SK-N-SH treated with all-trans-retinoic acid at 6 μM for 48 hours (cell line): ENCODE results near the gene FCHO1.

Experiments
- ATAC-seq: fragments of 200-7000 bp; cut with Tn5 transposase; 3 replicates; pipeline ENCODE4 v1.9.1; 2020; ENCODE audit warnings: mild to moderate bottlenecking, moderate library complexity
- ARNTL ChIP-seq: fragments of 450-650 bp; formaldehyde crosslinking; IDR thresholded peaks from 2 replicates; pipeline ENCODE4 v1.5.0; 2020; ENCODE audit warnings: low read depth, mild to moderate bottlenecking, moderate library complexity, borderline replicate concordance
- BACH2 ChIP-seq: fragments of 250-450 bp; sonication (Bioruptor Pico); IDR thresholded peaks from 2 replicates; pipeline ENCODE4 v1.9.0; 2021; ENCODE audit warnings: mild to moderate bottlenecking, borderline replicate concordance
- CSDC2 ChIP-seq: fragments of 250-450 bp; sonication (Bioruptor Pico); IDR thresholded peaks from 2 replicates; pipeline ENCODE4 v1.5.0; 2020; ENCODE audit warnings: mild to moderate bottlenecking, moderate library complexity
- ESRRG ChIP-seq: fragments of 250-450 bp; sonication (Bioruptor Pico); IDR thresholded peaks from 2 replicates; pipeline ENCODE4 v1.6.1; 2021; ENCODE audit warnings: mild to moderate bottlenecking
- GLIS3 ChIP-seq: fragments of 250-450 bp; sonication (Bioruptor Pico); IDR thresholded peaks from 2 replicates; pipeline ENCODE4 v1.5.0; 2020; ENCODE audit warnings: mild to moderate bottlenecking, moderate library complexity
- ISL1 ChIP-seq: fragments of 250-450 bp; sonication (Bioruptor Pico); IDR thresholded peaks from 2 replicates; pipeline ENCODE4 v2.1.2; 2022; ENCODE audit warnings: mild to moderate bottlenecking, moderate library complexity
- PPARA ChIP-seq: fragments of 250-450 bp; sonication (Bioruptor Pico); IDR thresholded peaks from 2 replicates; pipeline ENCODE4 v1.5.0; 2020; ENCODE audit warnings: mild to moderate bottlenecking, borderline replicate concordance
- RARB ChIP-seq: fragments of 250-450 bp; sonication (Bioruptor Pico); IDR thresholded peaks from 2 replicates; pipeline ENCODE4 v1.8.0; 2021; ENCODE audit warnings: mild to moderate bottlenecking, moderate library complexity
- TCF4 ChIP-seq: fragments of 250-450 bp; sonication (Bioruptor Pico); IDR thresholded peaks from 2 replicates; pipeline ENCODE4 v1.8.0; 2021; ENCODE audit warnings: mild to moderate bottlenecking, moderate library complexity, borderline replicate concordance
- TOX ChIP-seq: fragments of 250-450 bp; sonication (Bioruptor Pico); IDR thresholded peaks from 2 replicates; pipeline ENCODE4 v1.8.0; 2021; ENCODE audit warnings: mild to moderate bottlenecking, moderate library complexity, borderline replicate concordance
- ZC3H10 ChIP-seq: fragments of 250-450 bp; sonication (Bioruptor Pico); IDR thresholded peaks from 2 replicates; pipeline ENCODE4 v1.5.1; 2021; ENCODE audit warnings: mild to moderate bottlenecking, moderate library complexity
- ZFP3 ChIP-seq: fragments of 250-450 bp; sonication (Bioruptor Pico); IDR thresholded peaks from 2 replicates; pipeline ENCODE4 v1.5.0; 2020; ENCODE audit warnings: mild to moderate bottlenecking, moderate library complexity
- ZNF565 ChIP-seq: fragments of 450-650 bp; formaldehyde crosslinking; conservative IDR thresholded peaks from 2 replicates; pipeline ENCODE4 v1.5.0; 2020; ENCODE audit warnings: low read depth, mild to moderate bottlenecking, moderate library complexity
- ZNF70 ChIP-seq: fragments of 450-650 bp; formaldehyde crosslinking; IDR thresholded peaks from 2 replicates; pipeline ENCODE4 v1.5.0; 2020; ENCODE audit warnings: mild to moderate bottlenecking, moderate library complexity
- TF ChIP-seq, protein P1 (sequence below): fragments of 250-450 bp; sonication (Bioruptor Pico); IDR thresholded peaks from 2 replicates; pipeline ENCODE4 v1.5.0; 2020; ENCODE audit warnings: mild to moderate bottlenecking, moderate library complexity
- TF ChIP-seq, protein P2 (sequence below): fragments of 250-450 bp; sonication (Bioruptor Pico); IDR thresholded peaks from 2 replicates; pipeline ENCODE4 v1.5.1; 2021; ENCODE audit warnings: mild to moderate bottlenecking, moderate library complexity
- TF ChIP-seq, protein P3 (sequence below): fragments of 250-450 bp; sonication (Bioruptor Pico); IDR thresholded peaks from 2 replicates; pipeline ENCODE4 v1.8.0; 2021; ENCODE audit warnings: low read depth, mild to moderate bottlenecking, moderate library complexity, borderline replicate concordance
- TF ChIP-seq, protein P4 (sequence below): fragments of 250-450 bp; sonication (Bioruptor Pico); IDR thresholded peaks from 2 replicates; pipeline ENCODE4 v1.8.0; 2020; ENCODE audit warnings: mild to moderate bottlenecking, moderate library complexity, borderline replicate concordance
- TF ChIP-seq, protein P5 (sequence below): fragments of 250-450 bp; sonication (Bioruptor Pico); IDR thresholded peaks from 2 replicates; pipeline ENCODE4 v1.5.1; 2020; ENCODE audit warnings: low read depth, mild to moderate bottlenecking, moderate library complexity

The FCHO1 gene

DNA sequence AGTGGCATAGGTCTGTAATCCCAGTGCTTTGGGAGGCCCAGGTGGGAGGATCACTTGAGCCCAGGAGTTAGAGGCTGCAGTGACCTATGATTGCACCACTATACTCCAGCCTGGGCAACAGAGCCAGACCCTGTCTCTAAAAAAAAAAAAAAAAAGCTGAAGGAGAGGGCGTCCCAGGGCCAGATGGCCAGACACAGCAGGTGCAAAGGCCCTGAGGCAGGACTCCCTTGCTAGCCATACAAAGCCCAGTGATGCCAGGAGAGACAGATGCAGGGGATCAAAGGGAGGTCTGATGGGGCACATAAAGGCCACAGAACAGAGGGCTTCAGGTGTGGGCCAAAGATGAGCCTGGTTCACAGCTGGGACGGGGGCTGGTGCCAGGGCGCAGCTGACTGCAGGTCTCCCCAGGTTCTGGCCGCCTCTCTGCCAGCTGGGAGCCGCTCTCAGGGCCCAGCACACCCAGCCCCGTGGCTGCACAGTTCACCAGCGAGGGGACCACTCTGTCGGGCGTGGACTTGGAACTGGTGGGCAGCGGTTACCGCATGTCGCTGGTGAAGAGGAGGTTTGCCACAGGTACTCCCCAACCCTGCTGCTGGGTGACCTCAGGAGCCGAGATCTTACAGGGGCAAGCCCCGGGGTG lies 36.1 kb downstream of the FCHO1 start:
- ATAC-seq = no peak
- TF ChIP-seq BACH2 (no peak), TOX (CRISPR knock-in tag) (no peak), ZNF565 (CRISPR knock-in tag) (no peak), RARB (no peak), ARNTL (no peak), ISL1 (CRISPR knock-in tag) (no peak), ZC3H10 (no peak), TCF4 (CRISPR knock-in tag) (no peak), ESRRG (CRISPR knock-in tag) (no peak), CSDC2 (no peak)
- TF ChIP-seq, protein P1, sequence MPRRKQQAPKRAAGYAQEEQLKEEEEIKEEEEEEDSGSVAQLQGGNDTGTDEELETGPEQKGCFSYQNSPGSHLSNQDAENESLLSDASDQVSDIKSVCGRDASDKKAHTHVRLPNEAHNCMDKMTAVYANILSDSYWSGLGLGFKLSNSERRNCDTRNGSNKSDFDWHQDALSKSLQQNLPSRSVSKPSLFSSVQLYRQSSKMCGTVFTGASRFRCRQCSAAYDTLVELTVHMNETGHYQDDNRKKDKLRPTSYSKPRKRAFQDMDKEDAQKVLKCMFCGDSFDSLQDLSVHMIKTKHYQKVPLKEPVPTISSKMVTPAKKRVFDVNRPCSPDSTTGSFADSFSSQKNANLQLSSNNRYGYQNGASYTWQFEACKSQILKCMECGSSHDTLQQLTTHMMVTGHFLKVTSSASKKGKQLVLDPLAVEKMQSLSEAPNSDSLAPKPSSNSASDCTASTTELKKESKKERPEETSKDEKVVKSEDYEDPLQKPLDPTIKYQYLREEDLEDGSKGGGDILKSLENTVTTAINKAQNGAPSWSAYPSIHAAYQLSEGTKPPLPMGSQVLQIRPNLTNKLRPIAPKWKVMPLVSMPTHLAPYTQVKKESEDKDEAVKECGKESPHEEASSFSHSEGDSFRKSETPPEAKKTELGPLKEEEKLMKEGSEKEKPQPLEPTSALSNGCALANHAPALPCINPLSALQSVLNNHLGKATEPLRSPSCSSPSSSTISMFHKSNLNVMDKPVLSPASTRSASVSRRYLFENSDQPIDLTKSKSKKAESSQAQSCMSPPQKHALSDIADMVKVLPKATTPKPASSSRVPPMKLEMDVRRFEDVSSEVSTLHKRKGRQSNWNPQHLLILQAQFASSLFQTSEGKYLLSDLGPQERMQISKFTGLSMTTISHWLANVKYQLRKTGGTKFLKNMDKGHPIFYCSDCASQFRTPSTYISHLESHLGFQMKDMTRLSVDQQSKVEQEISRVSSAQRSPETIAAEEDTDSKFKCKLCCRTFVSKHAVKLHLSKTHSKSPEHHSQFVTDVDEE = no peak
- TF ChIP-seq, protein P2, sequence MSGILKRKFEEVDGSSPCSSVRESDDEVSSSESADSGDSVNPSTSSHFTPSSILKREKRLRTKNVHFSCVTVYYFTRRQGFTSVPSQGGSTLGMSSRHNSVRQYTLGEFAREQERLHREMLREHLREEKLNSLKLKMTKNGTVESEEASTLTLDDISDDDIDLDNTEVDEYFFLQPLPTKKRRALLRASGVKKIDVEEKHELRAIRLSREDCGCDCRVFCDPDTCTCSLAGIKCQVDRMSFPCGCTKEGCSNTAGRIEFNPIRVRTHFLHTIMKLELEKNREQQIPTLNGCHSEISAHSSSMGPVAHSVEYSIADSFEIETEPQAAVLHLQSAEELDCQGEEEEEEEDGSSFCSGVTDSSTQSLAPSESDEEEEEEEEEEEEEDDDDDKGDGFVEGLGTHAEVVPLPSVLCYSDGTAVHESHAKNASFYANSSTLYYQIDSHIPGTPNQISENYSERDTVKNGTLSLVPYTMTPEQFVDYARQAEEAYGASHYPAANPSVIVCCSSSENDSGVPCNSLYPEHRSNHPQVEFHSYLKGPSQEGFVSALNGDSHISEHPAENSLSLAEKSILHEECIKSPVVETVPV = no peak
- TF ChIP-seq, protein P3, sequence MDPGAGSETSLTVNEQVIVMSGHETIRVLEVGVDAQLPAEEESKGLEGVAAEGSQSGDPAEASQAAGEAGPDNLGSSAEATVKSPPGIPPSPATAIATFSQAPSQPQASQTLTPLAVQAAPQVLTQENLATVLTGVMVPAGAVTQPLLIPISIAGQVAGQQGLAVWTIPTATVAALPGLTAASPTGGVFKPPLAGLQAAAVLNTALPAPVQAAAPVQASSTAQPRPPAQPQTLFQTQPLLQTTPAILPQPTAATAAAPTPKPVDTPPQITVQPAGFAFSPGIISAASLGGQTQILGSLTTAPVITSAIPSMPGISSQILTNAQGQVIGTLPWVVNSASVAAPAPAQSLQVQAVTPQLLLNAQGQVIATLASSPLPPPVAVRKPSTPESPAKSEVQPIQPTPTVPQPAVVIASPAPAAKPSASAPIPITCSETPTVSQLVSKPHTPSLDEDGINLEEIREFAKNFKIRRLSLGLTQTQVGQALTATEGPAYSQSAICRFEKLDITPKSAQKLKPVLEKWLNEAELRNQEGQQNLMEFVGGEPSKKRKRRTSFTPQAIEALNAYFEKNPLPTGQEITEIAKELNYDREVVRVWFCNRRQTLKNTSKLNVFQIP = no peak

DNA sequence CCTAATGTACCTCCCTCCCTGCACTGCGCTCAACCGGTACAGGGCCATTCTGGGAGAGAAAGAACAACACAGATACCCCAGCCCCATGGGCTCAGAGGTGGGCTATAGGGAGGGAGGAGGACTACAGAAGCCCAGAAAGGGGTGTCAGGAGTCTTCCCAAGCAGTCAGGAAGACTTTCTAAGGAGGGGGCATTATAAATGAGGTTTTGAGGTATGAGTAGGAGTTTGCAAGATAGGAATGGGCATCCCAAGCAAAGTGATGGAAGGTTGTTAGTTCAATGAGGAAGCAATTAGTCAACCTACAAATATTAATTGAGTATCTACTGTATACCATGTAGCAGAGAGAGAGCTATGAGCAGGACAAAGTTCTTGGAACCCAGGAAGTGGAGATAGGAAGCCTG lies 37.4 kb downstream of the FCHO1 start:
- ATAC-seq = no peak
- TF ChIP-seq ZFP3 (CRISPR knock-in tag) (peak; percentile 99), ZC3H10 (no peak), PPARA (CRISPR knock-in tag) (no peak), ZNF70 (CRISPR knock-in tag) (no peak)

DNA sequence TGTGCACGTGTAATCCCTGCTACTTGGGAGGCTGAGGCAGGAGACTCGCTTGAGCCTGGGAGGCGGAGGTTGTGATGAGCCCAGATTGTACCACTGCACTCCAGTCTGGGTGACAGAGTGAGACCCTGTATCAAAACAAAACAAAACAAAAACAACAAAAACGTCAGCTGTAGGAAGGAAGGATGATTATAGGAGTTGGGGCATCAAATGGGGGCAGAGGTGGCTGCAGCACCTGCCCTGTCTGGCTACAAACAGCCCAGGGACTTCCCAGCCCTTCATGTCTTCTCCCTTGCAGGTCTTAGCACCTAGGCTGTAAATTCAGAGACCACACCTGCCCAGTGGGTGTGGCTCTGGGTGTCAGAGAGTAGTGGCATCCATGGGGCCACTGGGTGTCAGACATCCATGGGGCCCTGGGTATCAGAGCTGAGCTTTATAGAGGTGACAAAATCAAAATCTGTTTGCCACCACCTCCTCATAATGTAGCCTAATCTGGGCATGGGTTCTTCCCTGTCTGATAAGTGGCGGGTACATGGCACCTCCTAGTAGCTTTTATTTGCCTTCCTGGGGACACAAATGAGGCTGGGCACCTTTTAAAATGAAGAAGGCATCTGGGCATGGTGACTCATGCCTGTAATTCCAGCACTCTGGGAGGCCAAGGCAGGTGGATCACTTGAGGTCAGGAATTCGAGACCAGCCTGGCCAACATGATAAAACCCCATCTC lies 38.9 kb downstream of the FCHO1 start:
- no peak for TF ChIP-seq RARB
- no peak for TF ChIP-seq PPARA (CRISPR knock-in tag)
- TF ChIP-seq, protein P4, sequence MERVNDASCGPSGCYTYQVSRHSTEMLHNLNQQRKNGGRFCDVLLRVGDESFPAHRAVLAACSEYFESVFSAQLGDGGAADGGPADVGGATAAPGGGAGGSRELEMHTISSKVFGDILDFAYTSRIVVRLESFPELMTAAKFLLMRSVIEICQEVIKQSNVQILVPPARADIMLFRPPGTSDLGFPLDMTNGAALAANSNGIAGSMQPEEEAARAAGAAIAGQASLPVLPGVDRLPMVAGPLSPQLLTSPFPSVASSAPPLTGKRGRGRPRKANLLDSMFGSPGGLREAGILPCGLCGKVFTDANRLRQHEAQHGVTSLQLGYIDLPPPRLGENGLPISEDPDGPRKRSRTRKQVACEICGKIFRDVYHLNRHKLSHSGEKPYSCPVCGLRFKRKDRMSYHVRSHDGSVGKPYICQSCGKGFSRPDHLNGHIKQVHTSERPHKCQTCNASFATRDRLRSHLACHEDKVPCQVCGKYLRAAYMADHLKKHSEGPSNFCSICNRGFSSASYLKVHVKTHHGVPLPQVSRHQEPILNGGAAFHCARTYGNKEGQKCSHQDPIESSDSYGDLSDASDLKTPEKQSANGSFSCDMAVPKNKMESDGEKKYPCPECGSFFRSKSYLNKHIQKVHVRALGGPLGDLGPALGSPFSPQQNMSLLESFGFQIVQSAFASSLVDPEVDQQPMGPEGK (CRISPR knock-in tag) = no peak
- TF ChIP-seq GLIS3 = no peak
- TF ChIP-seq ESRRG (CRISPR knock-in tag) = no peak
- TF ChIP-seq ZFP3 (CRISPR knock-in tag) = no peak
- no peak for TF ChIP-seq ZNF565 (CRISPR knock-in tag)
- TF ChIP-seq, protein P5, sequence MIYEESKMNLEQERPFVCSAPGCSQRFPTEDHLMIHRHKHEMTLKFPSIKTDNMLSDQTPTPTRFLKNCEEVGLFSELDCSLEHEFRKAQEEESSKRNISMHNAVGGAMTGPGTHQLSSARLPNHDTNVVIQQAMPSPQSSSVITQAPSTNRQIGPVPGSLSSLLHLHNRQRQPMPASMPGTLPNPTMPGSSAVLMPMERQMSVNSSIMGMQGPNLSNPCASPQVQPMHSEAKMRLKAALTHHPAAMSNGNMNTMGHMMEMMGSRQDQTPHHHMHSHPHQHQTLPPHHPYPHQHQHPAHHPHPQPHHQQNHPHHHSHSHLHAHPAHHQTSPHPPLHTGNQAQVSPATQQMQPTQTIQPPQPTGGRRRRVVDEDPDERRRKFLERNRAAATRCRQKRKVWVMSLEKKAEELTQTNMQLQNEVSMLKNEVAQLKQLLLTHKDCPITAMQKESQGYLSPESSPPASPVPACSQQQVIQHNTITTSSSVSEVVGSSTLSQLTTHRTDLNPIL (CRISPR knock-in tag) = no peak
- TF ChIP-seq, protein P3 = no peak
- ATAC-seq = no peak
